Calu3 (cell line): ENCODE data around the gene MPND. TPM values are rescaled to one million over a fixed set of nuclear protein-coding genes. Genes with fewer than 3 reads are reported as not detected.
"Not testable (repeated sequence)": the region's sequence is repeated elsewhere in the genome, so short reads cannot be mapped to it uniquely, and the experiment has no call there.

Experiments
- BruUV-seq: library from RNA; stranded (reverse); fragments of 400-500 nt; replicated peaks from 2 replicates; lab custom pipeline; 2021; lab: Mats Ljungman, UMichigan
- CTCF ChIA-PET: fragments of 300-600 bp; sonication (Branson Sonifier 250); formaldehyde crosslinking; loops from one replicate; lab custom pipeline; 2022; ENCODE audit warnings: antibody characterized with exemption; lab: Charles Lee
- DNase-seq: peaks from one replicate; pipeline ENCODE4 v3.0.0; 2022
- H3K27ac Mint-ChIP-seq: one replicate; pipeline ENCODE4 v1.8.0; 2022; ENCODE audit warnings: mixed read lengths; ENCODE audit not compliant: unreplicated experiment
- H3K27me3 Mint-ChIP-seq: one replicate; pipeline ENCODE4 v1.8.0; 2022; ENCODE audit warnings: mixed read lengths; ENCODE audit not compliant: unreplicated experiment
- H3K36me3 Mint-ChIP-seq: one replicate; pipeline ENCODE4 v1.8.0; 2022; ENCODE audit warnings: mild to moderate bottlenecking, moderate library complexity, mixed read lengths; ENCODE audit not compliant: insufficient read depth, unreplicated experiment
- H3K4me1 Mint-ChIP-seq: one replicate; pipeline ENCODE4 v1.8.0; 2022; ENCODE audit warnings: mild to moderate bottlenecking, low read depth, mixed read lengths; ENCODE audit not compliant: unreplicated experiment
- H3K4me3 Mint-ChIP-seq: one replicate; pipeline ENCODE4 v1.8.0; 2022; ENCODE audit warnings: mild to moderate bottlenecking, low read depth, moderate library complexity, mixed read lengths; ENCODE audit not compliant: unreplicated experiment
- H3K9me3 Mint-ChIP-seq: one replicate; pipeline ENCODE4 v1.8.0; 2022; ENCODE audit warnings: low read depth, mixed read lengths; ENCODE audit not compliant: unreplicated experiment
- CTCF ChIP-seq: fragments of 200-600 bp; IDR thresholded peaks from one replicate; pipeline ENCODE4 v1.8.0; 2022; ENCODE audit warnings: antibody characterized with exemption; ENCODE audit not compliant: unreplicated experiment
- intact Hi-C: fragments of 100-400 bp; cut with micrococcal nuclease; formaldehyde crosslinking; loops from one replicate; pipeline ENCODE4 v1.10.0; 2022; ENCODE audit not compliant: unreplicated experiment
- total RNA-seq: library from RNA; stranded (reverse); gene quantifications from 2 replicates; pipeline ENCODE4 v1.2.3, GENCODE V29; 2022

MPND gene
- total RNA-seq, 1 experiment from 2014 or later = 21.1 TPM

- CTCF ChIA-PET = no interaction called here
- H3K27me3 Mint-ChIP-seq = no peaks in the 10 kb centered on the region
- peaks cover 4% of the 10 kb centered on the region for H3K36me3 Mint-ChIP-seq
- no peak overlapping the region for H3K4me3 Mint-ChIP-seq
- TF ChIP-seq CTCF = no peak
- H3K9me3 Mint-ChIP-seq = no peaks in the 10 kb centered on the region
- no TSS peak for BruUV-seq
- intact Hi-C loops = no loop called here
- H3K4me1 Mint-ChIP-seq = no peaks in the 10 kb centered on the region
- DNase-seq = no peak
- H3K27ac Mint-ChIP-seq = no peak overlapping the region
These were observed 16.0 kb upstream of the MPND start for GRCh38 chr19:4327252-4327876.

GRCh38 chr19:4327877-4328242 lies 15.5 kb upstream of the MPND start:
- peaks cover 4% of the 10 kb centered on the region for H3K36me3 Mint-ChIP-seq
- H3K9me3 Mint-ChIP-seq = no peaks in the 10 kb centered on the region
- TF ChIP-seq CTCF = no peak
- intact Hi-C loops = no loop called here
- no TSS peak for BruUV-seq
- H3K4me1 Mint-ChIP-seq = no peaks in the 10 kb centered on the region
- no peak overlapping the region for H3K27ac Mint-ChIP-seq
- CTCF ChIA-PET = interaction anchor here (0.7 kb wide), 1 partner anchor 1697 kb away, joined by 3 read pairs; no protein-coding TSS in a partner anchor
- H3K27me3 Mint-ChIP-seq = no peaks in the 10 kb centered on the region
- DNase-seq = no peak
- H3K4me3 Mint-ChIP-seq = no peak overlapping the region

DNA sequence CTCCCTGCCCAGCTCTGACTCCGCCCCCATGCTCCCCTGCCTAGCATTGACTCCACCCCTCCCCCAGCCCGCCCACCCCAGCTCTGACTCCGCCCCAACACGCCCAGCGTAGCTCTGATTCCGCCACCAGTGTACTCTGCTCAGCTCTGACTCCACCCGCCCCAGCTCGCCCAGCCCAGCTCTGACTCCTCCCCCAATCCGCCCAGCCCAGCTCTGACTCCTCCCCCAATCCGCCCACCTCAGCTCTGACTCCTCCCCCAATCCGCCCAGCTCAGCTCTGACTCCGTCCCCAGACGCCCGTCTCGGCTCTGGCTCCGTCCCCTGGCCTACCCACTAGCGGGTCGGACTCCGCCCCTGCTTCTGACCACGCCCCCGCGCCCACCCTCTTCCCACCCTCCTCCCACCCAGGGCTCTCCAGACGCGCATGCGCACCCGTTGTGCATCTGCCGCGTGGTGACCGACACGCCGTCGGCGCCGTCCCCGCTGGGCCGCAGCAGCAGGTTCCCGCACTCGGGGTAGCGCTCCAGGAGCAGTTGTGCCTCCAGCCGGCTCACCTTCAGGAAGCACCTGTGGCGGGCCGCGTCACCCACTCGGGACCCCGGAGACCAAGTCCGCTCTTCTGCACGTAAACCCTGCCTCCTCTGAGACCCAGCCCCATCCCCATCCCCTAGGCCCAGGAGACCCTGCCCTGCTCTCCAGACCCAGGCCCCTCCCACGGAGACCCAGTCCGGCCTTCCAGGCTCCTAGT lies 14.9 kb upstream of the MPND start:
- Mint-ChIP-seq H3K27ac (no peak overlapping the region), H3K27me3 (no peaks in the 10 kb centered on the region), H3K36me3 (peaks cover 4% of the 10 kb centered on the region), H3K4me3 (no peak overlapping the region), H3K9me3 (no peaks in the 10 kb centered on the region), H3K4me1 (no peaks in the 10 kb centered on the region)
- intact Hi-C loops = no loop called here
- no peak for TF ChIP-seq CTCF
- BruUV-seq = no TSS peak
- DNase-seq = no peak
- CTCF ChIA-PET = interaction anchor here (0.7 kb wide), 1 partner anchor 1698 kb away, joined by 3 read pairs; no protein-coding TSS in a partner anchor

GRCh38 chr19:4328991-4329681 lies 14.2 kb upstream of the MPND start:
- BruUV-seq, H3K27me3 Mint-ChIP-seq, H3K9me3 Mint-ChIP-seq, CTCF ChIA-PET, H3K36me3 Mint-ChIP-seq, H3K4me3 Mint-ChIP-seq, intact Hi-C loops, DNase-seq, H3K27ac Mint-ChIP-seq, H3K4me1 Mint-ChIP-seq: not testable (repeated sequence)
